GM18507 (cell line): Measurements from ENCODE around the gene LTBP2.
A peak's percentile ranks its signal among the peaks of the same experiment; 100 is the strongest.

Experiments
- DNase-seq: peaks from one replicate; pipeline ENCODE4 v3.0.0; 2011; ENCODE audit warnings: low read depth; ENCODE audit not compliant: insufficient read length; ENCODE audit errors: extremely low spot score
- FAIRE-seq: peaks from 2 replicates; lab custom pipeline; 2011; peaks lifted over from hg19 to GRCh38; lab: Jason Lieb, UNC

The LTBP2 gene

DNA sequence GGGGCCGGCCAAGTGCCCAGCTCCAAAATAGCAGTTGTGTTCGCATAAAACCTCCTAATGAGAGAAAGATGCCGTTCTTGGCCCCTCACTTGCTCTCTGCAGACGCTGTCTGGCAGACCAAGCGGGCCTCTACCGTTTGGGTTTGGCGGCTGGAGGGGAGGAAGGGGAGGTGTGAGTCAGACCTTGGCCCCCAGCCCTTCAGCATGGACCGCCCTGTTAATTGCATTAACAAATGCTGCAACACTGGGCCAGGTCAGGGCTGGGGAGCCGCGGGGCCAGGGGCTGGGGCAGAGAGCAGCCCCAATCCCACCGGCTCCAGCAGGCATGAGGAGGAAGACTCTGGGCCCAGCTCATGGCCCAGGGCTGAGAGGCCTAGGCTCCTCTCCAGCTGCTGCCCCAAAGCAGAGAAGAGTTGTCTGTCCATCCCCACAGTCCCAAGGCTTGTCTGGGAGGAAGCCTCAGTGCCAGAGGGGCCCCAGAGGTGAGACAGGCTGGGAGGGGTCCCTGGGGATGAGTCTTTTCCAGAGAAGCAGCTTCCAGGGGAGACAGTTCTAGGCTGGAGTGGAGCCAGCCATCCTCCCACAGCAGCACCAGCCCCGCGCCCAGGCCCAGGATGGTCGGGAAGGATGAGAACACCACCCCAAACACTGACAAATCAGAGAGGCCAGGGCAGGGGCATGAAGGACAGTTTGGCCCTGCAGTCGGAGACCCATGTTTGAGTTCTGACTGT, 16.9 kb downstream of the LTBP2 start:
- DNase-seq (no peak), FAIRE-seq (no peak)

DNA sequence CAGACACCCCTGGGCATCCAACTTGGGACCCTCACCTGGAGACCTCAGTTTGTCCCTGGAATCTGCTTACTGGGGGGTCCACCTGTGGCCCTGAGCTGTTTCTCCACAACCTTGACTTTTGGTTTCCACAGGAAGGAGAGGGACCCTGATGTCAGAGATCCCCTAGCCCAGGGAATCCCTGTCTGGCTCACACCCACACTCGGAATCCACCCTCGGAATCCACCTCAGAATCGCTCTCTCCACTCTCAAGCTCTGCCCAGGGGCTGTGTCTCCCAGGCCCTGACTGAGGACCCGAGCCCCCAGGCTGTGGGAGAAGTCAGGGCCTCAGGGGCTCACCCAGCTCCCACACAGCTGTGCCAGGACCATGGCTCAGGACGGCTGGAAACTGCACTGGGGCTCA, 17.4 kb downstream of the LTBP2 start:
- FAIRE-seq (no peak), DNase-seq (no peak)

DNA sequence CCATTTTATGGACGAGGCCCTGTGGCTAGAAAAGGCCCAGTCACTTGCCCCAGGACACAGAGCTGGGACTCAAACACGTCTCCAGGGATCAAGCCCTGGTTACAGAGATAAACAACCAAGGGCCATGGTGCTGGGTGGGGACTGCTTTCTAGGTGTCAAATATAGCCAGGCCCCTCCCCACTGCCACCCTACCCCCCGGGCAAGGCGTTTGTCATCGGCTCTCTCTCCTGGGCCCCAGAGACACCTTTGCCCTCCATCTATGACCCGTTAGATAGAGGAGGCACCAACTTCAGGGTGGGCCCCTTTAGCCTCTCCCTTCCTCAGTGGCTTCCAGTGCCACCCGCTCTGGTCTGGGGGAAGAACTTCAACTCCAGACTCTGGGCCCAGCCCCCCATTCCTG, 18.0 kb downstream of the LTBP2 start:
- FAIRE-seq: no peak
- no peak for DNase-seq

DNA sequence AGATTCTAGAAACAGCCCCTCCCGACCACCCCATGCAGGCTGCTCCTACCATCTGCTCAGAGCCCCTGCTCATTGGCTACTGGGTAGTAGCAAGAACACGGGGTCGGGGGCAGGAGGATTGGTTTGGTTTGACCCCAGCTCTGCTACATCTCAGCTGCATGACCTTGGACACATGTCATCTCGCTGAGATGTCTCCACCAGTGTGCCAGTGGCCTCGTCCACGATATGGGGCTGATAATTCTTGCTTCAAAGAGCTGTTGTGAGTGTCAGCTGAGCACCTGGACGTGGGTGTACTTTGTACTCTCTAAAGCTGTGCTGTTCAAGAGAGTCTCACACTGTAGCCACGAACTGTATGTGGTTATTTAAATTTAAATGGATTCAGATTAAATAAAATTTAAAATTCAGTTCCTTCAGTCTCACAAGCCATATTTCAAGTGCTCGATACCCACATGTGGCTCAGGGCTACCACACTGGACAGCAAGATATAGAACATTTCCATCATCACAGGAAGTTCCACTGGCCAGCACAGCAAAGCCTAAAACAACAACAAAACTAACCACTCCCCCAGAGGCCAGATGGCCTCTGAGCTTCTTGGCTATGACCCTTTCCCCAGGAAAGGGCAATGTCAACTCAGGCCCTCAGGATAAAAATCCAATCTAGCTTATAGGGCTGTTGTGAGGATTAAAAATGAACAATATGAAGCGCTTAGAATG, 18.6 kb downstream of the LTBP2 start:
- no peak for DNase-seq
- FAIRE-seq: no peak

DNA sequence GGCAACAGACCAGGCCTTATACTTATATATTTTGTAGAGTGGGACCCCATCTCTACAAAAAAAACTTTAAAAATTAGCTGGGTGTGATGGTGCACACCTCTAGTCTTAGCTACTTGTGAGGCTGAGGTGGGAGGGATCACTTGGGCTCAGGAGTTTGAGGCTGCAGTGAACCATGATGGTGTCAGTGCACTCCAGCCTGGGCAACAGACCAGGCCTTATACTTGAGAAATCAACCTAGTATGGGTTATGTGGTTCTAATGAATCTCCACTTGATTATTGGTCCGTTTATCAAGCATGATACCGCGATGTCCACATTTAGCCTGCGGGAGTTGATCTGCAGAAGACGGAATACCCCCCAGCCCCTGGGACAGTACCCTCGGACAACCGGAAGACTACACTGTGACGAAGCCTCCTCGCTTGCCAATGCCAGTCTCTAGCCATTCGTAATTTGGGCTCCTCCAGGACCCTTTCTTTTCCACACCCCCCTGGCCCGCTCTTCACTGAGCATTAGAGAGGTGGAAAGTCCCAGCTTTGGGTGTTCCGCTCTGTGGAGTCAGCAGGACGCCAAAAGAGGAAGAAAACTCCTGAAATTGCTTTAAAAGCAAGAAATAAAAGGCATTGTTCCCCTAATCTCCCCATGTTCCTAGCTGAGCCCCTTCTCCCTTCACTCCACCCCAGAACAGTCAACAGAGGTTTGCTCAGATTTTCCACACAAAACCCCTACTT, 19.4 kb downstream of the LTBP2 start:
- DNase-seq: no peak
- peak; percentile 39 for FAIRE-seq

DNA sequence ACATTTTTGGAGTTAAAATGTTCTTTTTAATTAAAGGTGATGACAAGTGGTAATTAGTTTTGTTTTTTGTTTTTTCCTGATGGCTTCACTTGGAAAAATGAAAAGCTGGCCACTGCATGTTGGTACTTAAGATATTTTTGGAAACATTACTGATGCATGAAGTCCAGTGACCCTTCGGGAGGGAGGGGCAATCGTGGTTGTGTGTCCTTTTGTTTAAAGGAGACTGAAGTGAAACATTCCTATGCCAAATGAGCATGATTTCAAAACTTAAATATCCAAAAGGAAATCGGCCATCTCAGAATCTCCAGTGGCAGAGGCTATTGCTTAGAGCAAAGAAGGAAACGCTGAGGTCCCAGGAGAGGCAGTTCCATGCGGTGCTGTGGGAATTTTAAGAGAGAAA, 20.1 kb downstream of the LTBP2 start:
- FAIRE-seq (no peak), DNase-seq (no peak)

DNA sequence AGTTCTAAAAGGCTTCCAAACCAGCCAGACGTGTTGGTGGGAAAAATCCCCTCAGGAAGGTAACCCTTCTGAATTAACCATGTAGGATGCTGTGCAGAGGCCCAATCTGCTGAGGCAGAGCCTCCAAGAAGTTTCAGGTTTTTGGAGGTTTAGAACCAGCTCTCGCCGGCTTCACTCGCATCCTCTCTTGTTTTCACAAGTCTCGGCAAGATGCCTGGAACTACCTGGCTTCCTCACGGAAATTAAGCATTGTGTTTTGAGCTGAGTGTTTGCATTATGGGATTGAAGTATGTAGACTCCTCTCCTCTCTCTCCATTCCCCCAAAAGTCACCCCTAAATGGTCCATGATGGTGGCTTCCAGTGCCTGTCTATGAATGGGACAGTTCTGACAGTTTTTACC, 20.6 kb downstream of the LTBP2 start:
- DNase-seq (no peak), FAIRE-seq (no peak)

DNA sequence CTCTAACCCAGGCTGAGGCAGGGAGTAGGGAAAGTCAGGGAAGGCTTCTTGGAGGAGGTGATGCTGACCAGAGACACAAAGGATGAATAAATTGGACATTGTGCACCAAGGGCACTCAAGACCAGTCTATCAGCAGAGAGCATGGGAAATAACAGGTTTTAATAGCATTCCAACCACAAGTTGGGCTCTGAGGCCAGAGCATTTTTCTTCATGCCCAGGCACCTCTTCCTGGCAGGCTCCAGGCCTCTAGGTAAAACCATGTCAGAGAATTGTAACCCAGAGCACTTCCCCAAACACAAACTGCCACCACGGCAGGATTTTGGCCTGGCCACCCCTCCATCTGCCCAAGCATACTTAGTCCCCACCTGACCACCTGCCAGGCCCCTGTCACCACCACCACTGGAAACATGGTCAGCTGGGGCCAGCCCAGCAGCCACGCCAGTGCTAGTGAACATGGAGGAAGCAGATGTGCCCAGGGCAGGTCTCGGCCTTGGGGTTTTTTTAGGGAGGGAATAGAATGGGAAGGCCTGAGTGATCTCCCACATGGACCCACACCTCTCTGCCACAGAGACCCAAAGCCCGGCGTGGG, 22.7 kb downstream of the LTBP2 start:
- no peak for DNase-seq
- FAIRE-seq: no peak

DNA sequence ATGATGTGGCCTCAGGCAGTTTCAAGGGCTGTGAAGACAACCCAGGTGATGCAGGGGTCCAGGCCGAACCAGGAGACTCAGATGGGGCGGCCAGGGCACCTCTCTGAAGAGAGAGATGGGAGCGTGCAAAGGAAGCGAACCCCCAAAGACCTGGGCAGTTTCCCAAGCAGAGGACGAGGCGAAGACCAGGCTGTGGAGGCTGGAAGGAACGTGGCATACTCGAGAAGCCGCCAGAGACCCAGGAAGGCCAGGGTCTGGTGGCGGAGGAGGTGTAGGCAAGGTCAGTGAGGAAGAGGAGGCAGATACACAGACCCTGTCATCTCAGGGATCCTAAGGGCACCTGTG, 24.7 kb downstream of the LTBP2 start:
- DNase-seq: no peak
- FAIRE-seq: no peak

DNA sequence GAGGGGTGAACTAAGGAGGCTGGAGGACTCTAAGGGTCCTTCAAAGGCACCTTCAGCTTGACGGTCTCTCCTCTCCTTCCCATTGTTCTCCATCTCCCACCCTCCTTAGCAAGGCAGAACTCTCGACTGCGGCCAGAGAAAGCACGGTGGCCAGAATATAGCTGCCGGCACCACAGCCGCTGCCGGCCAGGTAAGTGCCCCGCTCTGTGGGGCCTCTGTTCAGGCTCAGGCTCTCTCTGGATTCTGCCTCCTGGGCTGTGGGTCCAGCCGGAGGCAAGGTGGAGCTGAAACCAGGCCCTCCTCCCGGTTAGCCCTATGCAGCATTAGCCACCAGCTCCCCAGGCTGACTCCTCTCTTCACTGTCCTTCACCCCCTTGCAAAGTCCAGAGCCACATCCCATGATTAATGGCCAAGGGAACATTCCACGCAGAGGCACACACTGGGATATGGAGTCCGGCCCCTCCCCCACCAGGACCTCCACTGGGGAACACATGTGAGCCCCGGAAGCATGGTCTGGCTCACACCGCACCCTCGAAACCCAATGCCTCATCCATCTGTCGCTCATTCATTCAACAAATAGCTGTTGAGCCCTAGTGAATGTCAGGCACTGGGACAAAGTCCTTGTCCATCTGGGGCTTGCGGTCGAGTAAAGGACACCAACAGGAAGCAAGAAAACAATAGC, 25.2 kb downstream of the LTBP2 start:
- FAIRE-seq: no peak
- no peak for DNase-seq

DNA sequence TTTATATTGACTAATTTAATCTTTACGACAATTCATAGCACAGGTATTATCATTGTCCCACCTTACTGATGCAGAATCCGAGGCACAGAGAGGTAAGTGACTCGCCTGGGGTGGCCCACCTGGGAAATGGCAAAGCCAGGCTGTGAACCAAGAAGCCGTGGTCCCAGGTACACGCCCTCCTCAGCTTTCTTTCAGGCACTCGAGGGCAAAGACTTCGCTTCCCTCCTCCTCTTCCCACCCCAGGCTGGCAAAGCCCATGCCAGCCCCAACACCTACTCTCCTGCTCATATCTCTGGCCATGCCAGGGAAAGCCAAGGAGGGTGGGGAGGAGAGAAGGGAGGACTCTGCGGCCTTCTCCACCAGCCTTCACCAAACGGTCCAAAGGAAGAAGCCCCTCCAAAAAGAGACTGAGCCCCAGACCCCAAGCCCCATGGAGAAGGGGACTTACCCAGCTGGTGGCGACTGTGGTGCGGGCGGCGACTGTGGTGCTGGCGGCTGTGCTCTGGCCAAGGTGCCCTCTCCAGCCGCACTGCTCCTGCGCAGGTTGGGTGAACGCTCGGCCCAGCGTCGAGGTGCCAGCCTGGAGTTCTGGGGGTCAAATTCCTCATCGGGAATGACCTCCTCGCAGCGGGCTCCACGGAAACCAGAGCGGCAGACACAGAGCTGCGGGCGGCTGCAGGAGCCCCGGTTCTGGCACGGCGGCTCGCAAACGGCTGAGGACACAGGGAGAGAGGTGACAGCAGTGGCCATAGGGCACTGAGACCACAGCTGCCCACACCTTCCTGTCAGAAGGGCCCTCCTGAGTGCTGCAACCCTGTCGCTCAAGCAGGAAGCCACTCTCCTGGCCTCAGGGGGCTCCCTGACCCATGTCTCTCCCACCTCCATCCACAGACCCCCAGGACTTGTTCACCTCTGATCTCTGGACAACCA, 26.4 kb downstream of the LTBP2 start:
- no peak for FAIRE-seq
- DNase-seq: no peak

DNA sequence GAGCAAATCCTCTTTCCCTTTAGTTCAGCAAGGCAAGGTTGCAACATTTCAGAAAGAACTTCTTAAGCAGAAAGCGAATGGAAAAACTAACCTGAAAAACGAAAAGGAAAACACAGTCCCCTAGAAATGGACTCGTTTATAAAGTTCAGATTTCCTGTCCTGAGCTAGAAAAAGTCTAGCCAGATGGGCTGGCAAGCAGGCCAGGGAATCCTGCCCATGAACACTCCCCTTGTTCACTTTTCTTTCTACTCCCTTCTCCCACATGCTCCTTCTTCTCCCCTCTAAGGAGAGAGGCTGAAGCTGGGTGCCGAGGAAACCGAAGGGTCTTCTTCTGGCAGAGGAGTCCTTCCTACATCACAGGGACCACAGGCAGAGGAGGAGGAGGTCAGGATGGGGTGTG, 27.1 kb downstream of the LTBP2 start:
- no peak for DNase-seq
- no peak for FAIRE-seq

DNA sequence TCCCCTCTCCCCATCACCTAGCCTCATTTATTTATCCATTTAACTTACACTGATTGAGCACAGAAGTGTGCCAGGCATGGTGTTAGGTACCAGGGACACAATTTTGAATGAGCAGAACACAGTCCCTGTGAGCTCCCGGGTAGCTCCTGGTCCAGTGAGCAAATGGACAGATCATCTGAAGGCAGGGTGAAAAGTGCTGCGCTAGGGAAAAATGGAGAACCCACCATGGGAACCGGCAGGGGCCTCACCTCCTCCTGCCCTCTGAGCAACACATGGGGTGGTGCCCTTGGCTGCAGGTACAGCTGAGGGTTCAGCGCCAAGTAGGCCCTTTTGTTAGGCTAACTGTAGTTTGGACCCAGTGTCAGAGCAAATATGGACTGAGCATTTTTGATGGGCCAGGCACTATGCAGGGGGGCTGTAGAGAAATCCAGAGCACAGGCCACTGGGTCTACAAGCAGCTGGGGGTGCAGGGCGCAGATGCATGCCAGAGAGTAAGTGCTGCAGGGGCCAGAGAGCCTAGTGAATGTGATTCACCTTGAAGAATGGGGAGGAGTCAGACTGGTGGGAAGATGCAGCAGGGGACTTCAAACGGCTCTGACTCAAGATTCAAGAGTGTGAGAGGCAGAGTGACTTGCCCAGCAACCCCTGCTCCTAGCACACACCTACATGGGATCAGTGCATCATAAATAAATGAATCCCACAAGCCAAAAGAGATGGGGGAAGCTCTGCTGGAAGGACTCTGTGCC, 28.2 kb downstream of the LTBP2 start:
- FAIRE-seq: no peak

DNA sequence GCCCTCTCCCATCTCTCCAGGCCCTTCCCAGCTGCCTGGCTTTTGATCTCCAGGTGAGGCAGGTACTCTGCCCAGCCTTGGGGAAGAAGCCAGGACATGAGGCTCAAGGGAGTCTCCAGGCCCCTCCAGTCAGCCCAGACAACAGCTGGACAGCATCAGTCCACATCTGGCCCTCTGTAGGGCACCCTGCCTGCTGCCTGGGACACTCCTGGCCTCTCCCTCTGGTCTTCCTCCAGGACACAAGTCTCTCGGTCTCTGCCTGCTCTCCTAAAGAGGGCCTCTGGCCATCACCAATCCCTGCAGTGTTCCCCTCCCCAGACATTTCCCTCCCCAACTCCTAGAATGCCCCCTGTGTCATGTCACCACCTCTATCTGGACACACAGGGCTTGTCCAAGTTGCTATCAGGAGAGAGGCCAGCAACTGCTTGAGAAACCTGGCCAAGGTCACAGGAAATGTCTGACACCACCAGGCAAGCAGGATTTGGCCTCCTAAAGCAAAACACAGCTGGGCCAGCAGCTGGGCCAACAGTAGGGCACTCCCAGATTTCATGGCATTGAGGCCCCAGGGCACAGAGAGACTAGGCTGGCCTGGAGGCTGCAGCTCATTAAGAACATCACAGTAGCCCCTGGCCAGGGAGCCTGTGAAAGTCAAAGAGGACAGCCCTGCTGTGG, 29.0 kb downstream of the LTBP2 start:
- FAIRE-seq (no peak), DNase-seq (no peak)

More for the DNA sequence above, 28.2 kb downstream of the LTBP2 start:
- no peak for DNase-seq

DNA sequence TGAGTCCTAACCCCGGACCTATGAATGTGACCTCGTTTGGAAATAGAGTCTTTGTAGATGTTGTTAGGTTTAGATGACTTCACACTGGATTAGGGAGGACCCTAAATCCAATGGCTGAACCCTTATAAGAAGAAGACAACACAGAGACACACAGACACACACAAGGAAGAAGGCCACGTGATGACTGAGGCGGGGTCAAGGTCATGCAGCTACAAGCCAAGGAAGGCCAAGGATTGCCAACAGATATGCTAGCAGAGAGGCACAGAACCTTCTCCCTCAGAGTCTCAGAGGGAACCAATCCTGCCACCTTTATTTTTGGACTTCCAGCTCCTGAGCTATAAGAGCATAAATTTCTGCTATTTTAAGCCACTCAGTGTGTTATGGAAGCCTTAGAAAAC, 31.8 kb downstream of the LTBP2 start:
- no peak for DNase-seq
- FAIRE-seq: no peak

DNA sequence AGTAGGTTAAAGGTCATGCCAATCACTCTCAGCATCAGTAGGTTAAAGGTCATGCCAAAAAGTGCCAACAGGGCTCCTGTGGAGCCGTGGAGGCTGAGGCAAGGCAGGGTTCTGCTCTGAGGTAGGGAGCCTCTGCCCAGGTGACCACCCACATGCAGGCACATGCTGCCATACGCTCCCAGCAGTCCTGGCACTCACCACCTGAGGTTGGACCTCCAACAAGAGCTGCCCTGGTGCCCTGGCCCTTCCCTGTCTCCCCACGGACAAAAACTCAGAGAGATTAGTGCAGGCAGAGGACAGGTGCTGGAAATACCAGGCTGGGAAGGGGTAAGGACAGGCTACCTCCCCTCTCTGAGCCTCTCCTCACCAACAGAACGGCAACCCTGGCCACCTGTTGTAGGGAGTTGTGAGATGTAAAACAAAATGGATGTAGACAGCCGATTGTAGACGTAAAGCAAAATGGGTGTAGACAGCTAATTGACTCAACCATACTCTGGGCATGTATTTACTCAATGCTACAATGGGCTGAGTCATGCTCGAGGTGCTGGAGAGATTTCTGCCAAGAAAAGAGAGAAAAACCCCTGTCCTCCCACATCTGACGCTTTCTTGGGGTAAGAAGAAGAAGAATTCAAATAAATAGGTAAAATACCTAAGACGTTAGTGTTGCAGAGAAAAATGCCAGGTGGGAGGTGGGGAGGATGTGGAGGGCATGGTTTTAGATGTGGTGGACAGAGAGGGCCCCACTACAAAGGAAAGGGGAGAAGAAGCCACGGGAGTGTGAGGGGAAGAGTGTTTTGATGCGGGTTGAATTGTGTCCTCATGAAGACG, 32.4 kb downstream of the LTBP2 start:
- DNase-seq (no peak), FAIRE-seq (no peak)

DNA sequence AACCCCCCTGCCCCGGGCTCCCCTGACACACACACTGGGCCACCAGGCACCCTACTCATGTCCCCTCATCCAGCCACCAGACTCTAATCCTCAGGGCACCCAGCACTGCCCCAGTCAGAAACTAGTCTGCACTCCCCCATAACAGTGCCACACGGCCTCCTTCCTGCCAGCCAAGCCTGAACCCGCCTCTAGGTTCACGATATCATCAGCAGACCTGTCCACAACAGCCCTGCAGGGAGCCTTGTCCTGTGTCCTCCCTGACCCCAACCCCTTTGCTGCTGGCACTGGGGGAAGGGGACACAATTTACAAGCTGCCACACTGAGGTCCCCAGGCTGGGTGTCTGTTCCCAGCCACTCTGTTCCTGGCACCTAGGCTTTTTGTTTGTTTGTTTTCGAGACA, 33.6 kb downstream of the LTBP2 start:
- no peak for FAIRE-seq

More for the DNA sequence above, 33.6 kb downstream of the LTBP2 start:
- DNase-seq: no peak
